Common myeloid progenitor, CD34-positive (primary cell): ENCODE data around the gene YAF2.

Experiments used
- CTCF ChIA-PET: fragments of 350-600 bp; sonication (Branson Sonifier 250); formaldehyde crosslinking; loops from one replicate; lab custom pipeline; 2021; ENCODE audit warnings: antibody characterized with exemption; lab: Charles Lee
- POLR2A ChIA-PET: fragments of 350-600 bp; sonication (Branson Sonifier 250); formaldehyde crosslinking; loops from one replicate; lab custom pipeline; 2021; ENCODE audit warnings: antibody characterized with exemption; lab: Charles Lee
- DNase-seq, 3 donors: peaks; one replicate each; pipeline versions ENCODE4 v3.0.0 to v3.0.0-alpha.2; 2013
- H3K27ac ChIP-seq, 2 experiments: 1 replicate in 1 of 2; 2 replicates in 1 of 2; pipeline ENCODE4 v1.7.0; 2013; ENCODE audit warnings: inconsistent platforms in 2 of 2, low read length in 2 of 2, mild to moderate bottlenecking in 2 of 2, low read depth in 1 of 2, moderate library complexity in 1 of 2; ENCODE audit not compliant: severe bottlenecking in 2 of 2, insufficient read depth in 1 of 2, poor library complexity in 1 of 2
- H3K27me3 ChIP-seq, 5 experiments: replicated peaks in 2 of 5; 1 replicate in 3 of 5; 2 replicates in 2 of 5; pipeline versions ENCODE4 v1.6.1 to v1.7.0; 2013; ENCODE audit warnings: low read length in 4 of 5, mild to moderate bottlenecking in 2 of 5, moderate library complexity in 2 of 5, inconsistent platforms in 1 of 5; ENCODE audit not compliant: insufficient read depth in 5 of 5, control insufficient read depth in 4 of 5
- H3K36me3 ChIP-seq, 4 experiments: 1 replicate in 2 of 4; 2 replicates in 2 of 4; pipeline versions ENCODE4 v1.6.1 to v1.7.0; 2013; ENCODE audit warnings: low read length in 3 of 4, control low read depth in 1 of 4, mild to moderate bottlenecking in 1 of 4; ENCODE audit not compliant: control insufficient read depth in 4 of 4, insufficient read depth in 4 of 4
- H3K4me1 ChIP-seq, 4 experiments: 1 replicate in 3 of 4; 2 replicates in 1 of 4; pipeline versions ENCODE4 v1.6.1 to v1.7.1; 2013; ENCODE audit warnings: low read length in 3 of 4, mild to moderate bottlenecking in 3 of 4, control low read depth in 1 of 4, inconsistent platforms in 1 of 4, moderate library complexity in 1 of 4; ENCODE audit not compliant: control insufficient read depth in 4 of 4, insufficient read depth in 4 of 4; ENCODE audit errors: control extremely low read depth in 1 of 4
- H3K4me3 ChIP-seq, 7 experiments: 1 replicate in 4 of 7; 2 replicates in 3 of 7; pipeline versions ENCODE4 v1.5.1 to v1.7.0; 2013; ENCODE audit warnings: mild to moderate bottlenecking in 7 of 7, low read length in 6 of 7, moderate library complexity in 6 of 7, inconsistent platforms in 2 of 7, low read depth in 2 of 7, control low read depth in 1 of 7; ENCODE audit not compliant: insufficient read depth in 4 of 7, control insufficient read depth in 1 of 7; ENCODE audit errors: extremely low read depth in 1 of 7
- H3K9me3 ChIP-seq, 5 experiments: 1 replicate in 4 of 5; 2 replicates in 1 of 5; pipeline versions ENCODE4 v1.6.1 to v1.7.1; 2013; ENCODE audit warnings: low read length in 4 of 5, mild to moderate bottlenecking in 2 of 5, inconsistent platforms in 1 of 5, low read depth in 1 of 5, moderate library complexity in 1 of 5; ENCODE audit not compliant: control insufficient read depth in 4 of 5, insufficient read depth in 2 of 5; ENCODE audit errors: control extremely low read depth in 1 of 5
- WGBS: methylation state at CpG from one replicate; pipeline ENCODE4 v1.1.5; 2013; ENCODE audit not compliant: insufficient coverage; 5-methylcytosine and 5-hydroxymethylcytosine counted together

The YAF2 gene

DNA sequence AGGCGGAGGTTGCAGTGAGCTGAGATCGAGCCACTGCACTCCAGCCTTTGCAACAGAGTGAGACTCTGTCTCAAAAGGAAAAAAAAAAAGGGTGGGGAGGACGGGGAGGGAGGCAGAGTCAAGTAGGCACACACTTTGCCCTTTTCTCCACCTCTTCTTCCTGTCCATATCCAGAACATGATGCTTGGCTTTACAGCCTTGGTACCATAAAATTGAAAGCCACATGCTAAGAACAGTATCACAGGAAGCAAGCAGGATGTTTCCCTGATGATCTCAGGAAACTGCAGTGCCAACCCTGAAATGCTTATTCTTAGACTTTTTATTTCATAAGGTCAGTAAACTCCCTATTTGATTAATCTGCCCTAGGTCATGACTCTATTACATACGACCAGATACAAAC, 32.5 kb upstream of the YAF2 start:
- CTCF ChIA-PET, result no interaction called here
- peaks cover 0 to 11% (median 5%) of the 10 kb centered on the region in 4 experiments for H3K4me1 ChIP-seq
- no peak overlapping the region for H3K4me3 ChIP-seq
- POLR2A ChIA-PET, result no interaction called here
- peak in 1 of 3 donors; percentile 13 for DNase-seq
- 72% methylated on average over 3 of the region's 4 CpGs for WGBS
- no peaks in the 10 kb centered on the region for H3K27me3 ChIP-seq
- H3K36me3 ChIP-seq, result no peaks in the 10 kb centered on the region
- no peaks in the 10 kb centered on the region for H3K9me3 ChIP-seq
- H3K27ac ChIP-seq, result no peak overlapping the region

DNA sequence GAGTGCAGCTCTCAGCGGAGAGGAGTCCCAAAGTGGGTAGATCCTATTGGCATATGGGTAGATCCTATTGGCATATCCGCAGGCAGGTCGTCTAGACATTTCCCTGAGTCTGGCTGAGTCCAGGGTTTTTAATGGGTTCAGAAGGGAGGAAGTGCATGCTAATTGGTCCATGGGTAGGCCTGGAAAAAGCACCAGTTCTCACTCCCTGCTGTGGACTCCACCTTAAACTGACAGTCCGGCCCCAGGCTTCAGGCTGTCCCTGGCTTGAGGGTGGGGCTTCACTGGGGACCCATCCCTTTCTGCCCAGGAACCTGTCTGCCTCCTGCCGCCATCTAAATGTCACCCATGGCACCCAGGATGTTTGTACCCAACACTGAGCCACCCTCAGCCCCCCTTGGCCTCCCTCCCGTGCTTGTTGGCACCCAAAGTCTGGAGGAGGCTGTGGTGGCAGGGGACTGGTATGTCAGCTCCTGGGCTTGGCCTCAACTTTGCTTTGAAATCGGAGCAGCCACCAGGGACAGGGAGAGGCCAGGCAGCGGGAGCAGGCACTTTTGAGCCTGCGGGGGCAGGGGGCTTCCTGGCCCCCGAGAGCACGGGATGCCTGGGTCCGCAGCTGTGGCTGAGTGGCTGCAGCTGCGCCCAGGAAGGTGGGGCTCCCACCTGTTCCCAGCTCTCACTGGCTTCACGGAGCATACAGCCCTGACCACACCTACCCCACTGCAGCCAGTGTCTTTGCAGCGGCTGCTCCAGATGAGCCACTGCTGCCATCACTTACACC, 29.6 kb upstream of the YAF2 start:
- H3K36me3 ChIP-seq, result no peaks in the 10 kb centered on the region
- CTCF ChIA-PET, result interaction anchor here (0.6 to 1.4 kb wide), 3 partner anchors 11 to 65 kb away, joined by 3 to 8 read pairs (median 3); no protein-coding TSS in a partner anchor
- H3K27ac ChIP-seq, result no peak overlapping the region
- DNase-seq, result no peak
- H3K27me3 ChIP-seq, result no peaks in the 10 kb centered on the region
- POLR2A ChIA-PET, result no interaction called here
- WGBS, result 91% methylated on average over 11 of the region's 15 CpGs
- peaks cover 0 to 11% (median 5%) of the 10 kb centered on the region in 4 experiments for H3K4me1 ChIP-seq
- no peak overlapping the region for H3K4me3 ChIP-seq
- H3K9me3 ChIP-seq, result no peaks in the 10 kb centered on the region

DNA sequence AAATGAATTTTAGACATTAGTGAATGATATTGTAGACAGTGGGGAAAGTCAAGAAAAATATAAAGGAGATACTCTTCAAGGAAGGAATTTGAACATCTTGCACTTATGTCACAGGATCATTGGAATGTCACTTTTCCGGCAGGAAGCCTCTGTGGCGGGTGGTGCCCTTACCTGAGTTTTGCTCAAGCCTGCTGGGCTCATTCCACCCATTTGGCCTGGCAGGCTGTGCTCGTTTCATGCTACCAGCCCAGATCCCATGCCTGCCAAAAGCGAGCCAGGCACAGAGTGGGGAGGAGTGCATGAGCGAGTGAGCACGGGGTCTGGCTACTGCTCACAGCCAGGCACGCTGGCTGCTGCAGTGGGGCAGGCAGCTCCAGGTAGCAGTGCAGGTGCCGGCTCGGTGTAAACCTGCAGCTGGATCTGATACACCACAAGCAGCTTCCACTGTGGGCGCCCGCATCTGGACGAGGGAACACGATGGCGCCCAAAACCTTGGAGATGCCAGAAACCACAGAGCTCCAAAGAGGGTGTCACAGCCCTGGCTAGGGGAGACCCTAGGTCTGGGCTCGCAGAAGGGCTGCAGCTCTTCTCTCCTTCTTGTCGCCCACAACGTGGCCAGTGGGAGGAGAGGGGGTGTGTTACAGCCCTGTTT, 28.7 kb upstream of the YAF2 start:
- H3K36me3 ChIP-seq, result no peaks in the 10 kb centered on the region
- H3K27ac ChIP-seq, result no peak overlapping the region
- ChIA-PET CTCF (interaction anchor here (1.4 kb wide), 1 partner anchor 10 kb away, joined by 8 read pairs; no protein-coding TSS in a partner anchor), POLR2A (no interaction called here)
- no peaks in the 10 kb centered on the region for H3K9me3 ChIP-seq
- DNase-seq, result no peak
- H3K4me3 ChIP-seq, result no peak overlapping the region
- H3K4me1 ChIP-seq, result peaks cover 0 to 11% (median 4%) of the 10 kb centered on the region in 4 experiments
- WGBS, result 93% methylated on average over 8 of the region's 17 CpGs
- H3K27me3 ChIP-seq, result no peaks in the 10 kb centered on the region

DNA sequence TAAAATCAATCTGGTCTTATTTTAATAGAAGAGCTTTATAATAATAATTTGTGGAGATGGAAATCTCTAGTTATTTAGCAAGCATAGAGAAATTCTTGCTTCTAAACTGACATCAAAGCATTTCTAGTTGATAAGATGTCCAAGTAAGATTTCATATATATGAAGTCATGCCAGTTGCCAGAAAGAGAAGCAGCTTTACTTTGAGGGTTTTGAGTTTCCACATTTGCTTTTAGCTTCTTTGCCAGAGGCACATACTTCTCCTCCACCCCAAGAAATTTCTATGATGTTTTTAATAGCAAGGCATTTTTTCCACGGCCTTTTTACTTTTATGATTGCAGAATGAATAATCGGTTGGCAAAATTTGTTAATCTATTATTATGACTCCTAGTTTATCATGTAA, 24.2 kb upstream of the YAF2 start:
- Histone ChIP-seq H3K4me3 (no peak overlapping the region), H3K9me3 (no peaks in the 10 kb centered on the region), H3K27ac (no peak overlapping the region), H3K4me1 (no peaks in the 10 kb centered on the region), H3K27me3 (no peaks in the 10 kb centered on the region), H3K36me3 (no peaks in the 10 kb centered on the region)
- DNase-seq, result no peak
- ChIA-PET CTCF (interaction anchor here (0.7 kb wide), 1 partner anchor 82 kb away, joined by 3 read pairs; no protein-coding TSS in a partner anchor), POLR2A (no interaction called here)
- WGBS, result no CpG with 5 or more reads among the region's 2 CpGs

DNA sequence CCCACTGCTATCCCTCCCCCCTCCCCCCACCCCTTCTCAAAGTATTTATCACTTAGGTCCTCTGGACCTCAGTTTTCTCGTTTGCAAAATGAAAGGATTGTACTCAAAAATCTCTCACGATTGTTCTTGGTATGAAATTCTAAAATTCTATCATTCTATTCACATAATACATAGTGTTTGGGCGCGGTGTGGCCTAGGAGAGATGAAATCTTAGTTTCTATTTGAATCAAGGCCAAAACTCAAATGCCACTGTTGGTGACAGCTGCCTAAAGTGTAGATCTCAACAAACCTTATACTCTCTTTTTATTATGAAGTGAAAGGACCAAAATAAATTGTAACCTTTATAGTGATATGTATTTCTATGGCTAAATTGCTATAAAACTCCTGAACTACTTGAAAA, 23.7 kb upstream of the YAF2 start:
- Histone ChIP-seq H3K4me3 (no peak overlapping the region), H3K36me3 (no peaks in the 10 kb centered on the region), H3K27me3 (no peaks in the 10 kb centered on the region), H3K9me3 (no peaks in the 10 kb centered on the region), H3K4me1 (no peaks in the 10 kb centered on the region), H3K27ac (no peak overlapping the region)
- ChIA-PET POLR2A (no interaction called here), CTCF (interaction anchor here (0.7 kb wide), 1 partner anchor 82 kb away, joined by 3 read pairs; no protein-coding TSS in a partner anchor)
- DNase-seq, result no peak
- WGBS, result no CpG with 5 or more reads among the region's 4 CpGs

DNA sequence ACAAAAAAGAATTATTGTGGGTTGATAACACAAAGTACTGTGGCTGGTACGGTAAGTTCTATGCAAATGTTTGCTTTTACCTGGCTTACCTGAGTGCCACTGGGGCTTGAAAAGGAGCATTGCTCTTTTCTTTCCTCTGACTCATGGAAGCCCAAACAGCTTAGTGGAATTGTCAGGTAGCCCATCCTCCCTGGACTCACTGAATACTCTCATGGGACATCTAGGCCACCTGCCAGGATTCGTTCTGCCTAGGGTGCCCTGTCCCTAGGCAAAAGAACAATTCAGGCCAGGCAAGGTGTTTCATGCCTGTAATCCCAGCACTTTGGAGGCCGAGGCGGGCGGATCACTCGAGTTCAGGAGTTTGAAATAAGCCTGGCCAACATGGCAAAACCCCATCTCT, 22.5 kb upstream of the YAF2 start:
- Histone ChIP-seq H3K27me3 (no peaks in the 10 kb centered on the region), H3K27ac (no peak overlapping the region), H3K36me3 (no peaks in the 10 kb centered on the region), H3K9me3 (no peaks in the 10 kb centered on the region), H3K4me1 (no peaks in the 10 kb centered on the region), H3K4me3 (no peak overlapping the region)
- CTCF ChIA-PET, result no interaction called here
- POLR2A ChIA-PET, result no interaction called here
- 98% methylated on average over 3 of the region's 6 CpGs for WGBS
- DNase-seq, result no peak

DNA sequence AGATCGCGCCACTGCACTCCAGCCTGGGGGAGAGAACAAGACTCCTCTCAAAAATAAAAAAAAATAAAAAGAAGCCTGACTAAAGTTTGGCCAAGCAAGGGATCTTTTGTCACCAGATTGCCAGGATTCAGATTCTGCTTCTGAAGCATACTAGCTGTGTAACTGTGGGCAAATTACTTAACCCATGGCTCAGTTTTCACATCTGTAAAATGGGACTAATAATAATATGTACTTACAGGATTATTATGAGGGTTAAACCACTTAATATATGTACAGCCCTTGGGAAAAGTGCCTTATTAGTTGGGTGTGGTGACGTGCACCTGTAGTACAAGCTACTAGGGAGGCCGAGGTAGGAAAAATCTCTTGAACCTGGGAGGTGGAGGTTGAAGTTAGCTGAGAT, 21.7 kb upstream of the YAF2 start:
- 100% methylated on average over 2 of the region's 4 CpGs for WGBS
- no peaks in the 10 kb centered on the region for H3K9me3 ChIP-seq
- H3K27ac ChIP-seq, result no peak overlapping the region
- H3K4me1 ChIP-seq, result no peaks in the 10 kb centered on the region
- H3K27me3 ChIP-seq, result no peaks in the 10 kb centered on the region
- CTCF ChIA-PET, result no interaction called here
- POLR2A ChIA-PET, result no interaction called here
- no peak overlapping the region for H3K4me3 ChIP-seq
- no peak for DNase-seq
- no peaks in the 10 kb centered on the region for H3K36me3 ChIP-seq
